ENCODE results near the gene ELMO2.
A peak's percentile ranks its signal among the peaks of the same experiment; 100 is the strongest.

Gene ELMO2

DNA sequence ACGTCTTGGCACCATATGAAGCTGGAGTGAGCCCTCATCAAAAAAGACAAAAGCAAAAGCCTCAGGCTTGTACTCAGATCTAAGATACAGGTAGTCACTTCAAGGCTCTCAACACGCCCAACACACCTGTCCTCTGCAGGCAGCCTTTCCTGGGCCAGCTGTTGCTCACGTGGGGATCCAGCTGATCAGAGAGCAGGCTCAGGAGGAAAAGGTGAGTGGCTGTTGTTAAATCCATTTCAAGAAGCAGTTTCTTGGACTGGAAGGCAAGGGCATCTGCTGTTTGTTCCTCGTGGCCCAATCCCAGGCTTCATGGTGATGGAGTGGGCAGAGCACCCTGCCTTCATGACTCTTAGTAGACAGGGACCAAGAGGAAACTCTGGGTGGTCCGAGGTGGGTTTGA is 39.6 kb downstream of the ELMO2 start:
- H3K36me3 ChIP-seq (ENCODE audit: control insufficient read depth in 2 of 2, insufficient read depth in 1 of 2, low read length in 2 of 2) = peaks cover 0 to 76% of the 10 kb centered on the region in 2 experiments; a peak in 2 of 3 replicates
- TF ChIP-seq ZNF670 (tag by site-specific recombination; IDR thresholded peaks at IDR 0.05; ENCODE audit: low read depth) (no peak), ZNF624 (tag by site-specific recombination; IDR thresholded peaks at IDR 0.05) (no peak)
- no peak overlapping the region for H3K27ac ChIP-seq (ENCODE audit: extremely low read depth, low read depth, low read length)
- POLR2A ChIA-PET = no interaction called here
- CTCF ChIA-PET = no interaction called here
- no peak overlapping the region for H3K4me3 ChIP-seq (ENCODE audit: low read depth, low read length)
- H3K4me1 ChIP-seq (ENCODE audit: control insufficient read depth, insufficient read depth, low read length) = peaks cover 6% of the 10 kb centered on the region
- no peaks in the 10 kb centered on the region for H3K9me3 ChIP-seq (ENCODE audit: control insufficient read depth, insufficient read depth, low read depth, low read length)

GRCh38 chr20:46365487-46366220 is 40.8 kb downstream of the ELMO2 start:
- peaks cover 5 to 75% of the 10 kb centered on the region in 2 experiments; a peak in 2 of 3 replicates for H3K36me3 ChIP-seq (ENCODE audit: control insufficient read depth in 2 of 2, insufficient read depth in 1 of 2, low read length in 2 of 2)
- peaks cover 6% of the 10 kb centered on the region for H3K4me1 ChIP-seq (ENCODE audit: control insufficient read depth, insufficient read depth, low read length)
- POLR2A ChIA-PET = interaction anchor here (2.3 to 2.4 kb wide), 2 partner anchors 17 to 41 kb away, joined by 21 to 24 read pairs; partner anchors contain the start of gene ELMO2
- H3K9me3 ChIP-seq (ENCODE audit: control insufficient read depth, insufficient read depth, low read depth, low read length) = no peaks in the 10 kb centered on the region
- H3K4me3 ChIP-seq (ENCODE audit: low read depth, low read length) = no peak overlapping the region
- TF ChIP-seq GLIS1 (tag by site-specific recombination; IDR thresholded peaks at IDR 0.05) = no peak
- no peak for TF ChIP-seq ZNF23 (tag by site-specific recombination; IDR thresholded peaks at IDR 0.05; ENCODE audit: borderline replicate concordance)
- TF ChIP-seq YY2 (tag by site-specific recombination; IDR thresholded peaks at IDR 0.05) = no peak
- TF ChIP-seq ZNF548 (tag by site-specific recombination; IDR thresholded peaks at IDR 0.05) = no peak
- no peak for TF ChIP-seq ZNF514 (tag by site-specific recombination; IDR thresholded peaks at IDR 0.05)
- TF ChIP-seq ZNF324 (tag by site-specific recombination; IDR thresholded peaks at IDR 0.05) = no peak
- no peak for TF ChIP-seq ZNF266 (tag by site-specific recombination; IDR thresholded peaks at IDR 0.05; ENCODE audit: low read depth)
- TF ChIP-seq PBX3 (CRISPR knock-in tag; IDR thresholded peaks at IDR 0.05) = no peak
- TF ChIP-seq GLI2 (tag by site-specific recombination; IDR thresholded peaks at IDR 0.05; ENCODE audit: borderline replicate concordance, low read depth) = no peak
- no peak for TF ChIP-seq SCRT2 (tag by site-specific recombination; IDR thresholded peaks at IDR 0.05)
- no peak for TF ChIP-seq ZNF19 (tag by site-specific recombination; IDR thresholded peaks at IDR 0.05; ENCODE audit: low read depth)
- TF ChIP-seq GLI4 (tag by site-specific recombination; IDR thresholded peaks at IDR 0.05) = no peak
- no peak for TF ChIP-seq ZNF292 (tag by site-specific recombination; IDR thresholded peaks at IDR 0.05; ENCODE audit: borderline replicate concordance, low read depth)
- no peak for TF ChIP-seq ZNF785 (tag by site-specific recombination; IDR thresholded peaks at IDR 0.05)
- CTCF ChIA-PET = interaction anchor here (1.0 to 1.4 kb wide), 3 partner anchors 17 to 72 kb away, joined by 3 to 4 read pairs (median 4); partner anchors contain the start of gene ELMO2
- no peak overlapping the region for H3K27ac ChIP-seq (ENCODE audit: extremely low read depth, low read depth, low read length)

- peaks cover 5 to 70% of the 10 kb centered on the region in 2 experiments; a peak in 2 of 3 replicates for H3K36me3 ChIP-seq (ENCODE audit: control insufficient read depth in 2 of 2, insufficient read depth in 1 of 2, low read length in 2 of 2)
- H3K4me1 ChIP-seq (ENCODE audit: control insufficient read depth, insufficient read depth, low read length) = peaks cover 6% of the 10 kb centered on the region
- ChIA-PET POLR2A (interaction anchor here (0.6 to 2.4 kb wide), 14 partner anchors 8 to 872 kb away, joined by 3 to 24 read pairs (median 4); partner anchors contain the start of gene ELMO2), CTCF (interaction anchor here (1.2 to 2.6 kb wide), 3 partner anchors 15 to 73 kb away, joined by 4 to 13 read pairs (median 4); partner anchors contain the start of gene ELMO2)
- no peaks in the 10 kb centered on the region for H3K9me3 ChIP-seq (ENCODE audit: control insufficient read depth, insufficient read depth, low read depth, low read length)
- TF ChIP-seq ZNF211 (tag by site-specific recombination; IDR thresholded peaks at IDR 0.05; ENCODE audit: low read depth) = no peak
- no peak for TF ChIP-seq IKZF3 (tag by site-specific recombination; IDR thresholded peaks at IDR 0.05)
- TF ChIP-seq PRDM10 (tag by site-specific recombination; IDR thresholded peaks at IDR 0.05) = peak; percentile 76
- peak overlapping the region; percentile 96 for H3K4me3 ChIP-seq (ENCODE audit: low read depth, low read length)
- H3K27ac ChIP-seq (ENCODE audit: extremely low read depth, low read depth, low read length) = peak overlapping the region; percentile 40
Measured at GRCh38 chr20:46364670-46365486, 41.5 kb downstream of the ELMO2 start.

Data from HEK293 (cell line).